WERI-Rb-1 (cell line): ENCODE results near the gene ISYNA1.
A peak's percentile ranks its signal among the peaks of the same experiment; 100 is the strongest.

Experiments used
- DNase-seq: peaks from one replicate; pipeline ENCODE4 v3.0.0-alpha.2; 2020
- H3K27ac ChIP-seq: fragments of 250-450 bp; sonication (Bioruptor Pico); 2 replicates; pipeline ENCODE4 v1.5.1; 2020; ENCODE audit warnings: mild to moderate bottlenecking, moderate library complexity
- H3K27me3 ChIP-seq: fragments of 250-450 bp; sonication (Bioruptor Pico); 2 replicates; pipeline ENCODE4 v1.5.1; 2021; ENCODE audit warnings: mild to moderate bottlenecking, low read depth, moderate library complexity; ENCODE audit not compliant: insufficient read depth, severe bottlenecking
- H3K36me3 ChIP-seq: fragments of 250-450 bp; sonication (Bioruptor Pico); 2 replicates; pipeline ENCODE4 v1.5.1; 2020; ENCODE audit warnings: mild to moderate bottlenecking, moderate library complexity
- H3K4me3 ChIP-seq: 2 replicates; pipeline ENCODE4 v1.5.1; 2011; ENCODE audit warnings: low read depth, mild to moderate bottlenecking, control low read depth, low read length
- H3K9me3 ChIP-seq: fragments of 250-450 bp; sonication (Bioruptor Pico); 2 replicates; pipeline ENCODE4 v1.5.1; 2021; ENCODE audit warnings: mild to moderate bottlenecking, moderate library complexity; ENCODE audit not compliant: severe bottlenecking
- TF ChIP-seq, protein P1 (sequence below): IDR thresholded peaks from 2 replicates; pipeline ENCODE4 v1.5.1; 2011; ENCODE audit warnings: low read depth, mild to moderate bottlenecking, control low read depth, inconsistent platforms, low read length

The ISYNA1 gene

DNA sequence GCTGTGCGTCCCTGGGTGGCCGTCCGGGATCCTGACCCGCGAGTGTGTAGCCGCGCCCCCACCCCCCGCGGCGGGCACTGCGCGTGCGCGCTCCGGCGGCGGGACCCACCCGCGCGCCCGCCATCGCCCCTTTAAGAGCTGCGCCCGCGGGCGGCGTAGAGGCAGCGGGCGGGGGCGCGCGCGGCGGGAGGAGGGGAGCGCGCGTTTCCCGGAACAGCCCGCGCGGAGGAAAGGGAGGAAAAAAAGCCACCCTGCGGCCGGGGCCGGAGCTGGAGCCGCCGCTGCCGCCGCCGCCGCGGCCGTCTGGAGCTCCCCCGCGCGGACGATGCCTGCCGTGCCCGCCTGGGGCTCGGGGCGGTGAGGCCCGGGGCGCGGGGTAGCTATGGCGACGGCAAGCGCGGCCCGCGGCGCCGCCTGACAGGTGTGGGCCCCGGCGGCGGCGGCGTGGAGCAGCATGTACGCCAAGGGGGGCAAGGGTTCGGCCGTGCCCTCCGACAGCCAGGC is 18.7 kb downstream of the ISYNA1 start, which contains the start of gene SSBP4:
Gene SSBP4 (plus strand): TSS at position 204 of the 504 bp plus-strand sequence. CDS start 251 bp downstream, at position 455.
- peak within 1 kb of the TSS; percentile 65 for H3K4me3 ChIP-seq
- H3K9me3 ChIP-seq, result no peaks in the 10 kb centered on the region
- H3K36me3 ChIP-seq, result peaks cover 4% of the 10 kb centered on the region; the same call in 1 of the 2 replicates
- peak; percentile 71 for DNase-seq
- H3K27ac ChIP-seq, result peak within 1 kb of the TSS; percentile 79
- H3K27me3 ChIP-seq, result no peaks in the 10 kb centered on the region
- TF ChIP-seq, protein P1, sequence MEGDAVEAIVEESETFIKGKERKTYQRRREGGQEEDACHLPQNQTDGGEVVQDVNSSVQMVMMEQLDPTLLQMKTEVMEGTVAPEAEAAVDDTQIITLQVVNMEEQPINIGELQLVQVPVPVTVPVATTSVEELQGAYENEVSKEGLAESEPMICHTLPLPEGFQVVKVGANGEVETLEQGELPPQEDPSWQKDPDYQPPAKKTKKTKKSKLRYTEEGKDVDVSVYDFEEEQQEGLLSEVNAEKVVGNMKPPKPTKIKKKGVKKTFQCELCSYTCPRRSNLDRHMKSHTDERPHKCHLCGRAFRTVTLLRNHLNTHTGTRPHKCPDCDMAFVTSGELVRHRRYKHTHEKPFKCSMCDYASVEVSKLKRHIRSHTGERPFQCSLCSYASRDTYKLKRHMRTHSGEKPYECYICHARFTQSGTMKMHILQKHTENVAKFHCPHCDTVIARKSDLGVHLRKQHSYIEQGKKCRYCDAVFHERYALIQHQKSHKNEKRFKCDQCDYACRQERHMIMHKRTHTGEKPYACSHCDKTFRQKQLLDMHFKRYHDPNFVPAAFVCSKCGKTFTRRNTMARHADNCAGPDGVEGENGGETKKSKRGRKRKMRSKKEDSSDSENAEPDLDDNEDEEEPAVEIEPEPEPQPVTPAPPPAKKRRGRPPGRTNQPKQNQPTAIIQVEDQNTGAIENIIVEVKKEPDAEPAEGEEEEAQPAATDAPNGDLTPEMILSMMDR, result peak; percentile 44

DNA sequence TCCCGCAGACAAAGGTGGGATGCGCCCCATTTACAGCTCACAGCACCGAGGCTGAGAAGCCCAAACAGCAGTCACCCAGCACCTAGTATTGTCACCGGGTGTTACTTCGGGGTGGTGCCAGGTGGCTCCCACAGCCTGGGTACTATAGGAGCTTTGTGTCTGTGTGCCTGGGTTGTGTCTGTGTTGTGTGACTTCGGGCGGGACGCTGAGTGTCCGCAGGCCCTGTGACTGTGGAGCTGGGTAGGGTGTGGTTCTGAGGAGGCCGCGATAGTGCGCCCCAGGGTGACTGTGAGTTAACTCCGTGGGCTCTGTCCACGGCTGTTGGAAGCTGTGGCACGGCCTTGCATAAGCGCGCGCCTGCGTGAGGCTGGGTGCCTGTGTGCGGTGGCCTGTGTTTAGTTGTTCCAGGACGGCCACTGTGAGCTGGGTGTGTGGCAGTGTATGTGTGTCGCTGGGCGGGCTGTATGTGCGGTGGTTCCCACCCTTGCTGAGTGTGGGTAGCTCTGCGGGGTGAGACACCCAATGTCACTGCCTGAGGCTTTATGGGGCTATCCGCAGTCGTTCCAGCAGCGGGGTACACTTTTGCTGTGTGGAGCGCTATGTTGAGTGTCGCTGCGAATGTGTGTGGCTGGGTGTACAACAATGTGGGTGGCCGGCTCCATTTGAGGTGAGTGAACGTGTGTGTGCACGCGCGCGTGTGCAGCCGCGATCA is 19.3 kb downstream of the ISYNA1 start:
- TF ChIP-seq, protein P1, result no peak
- Histone ChIP-seq H3K9me3 (no peaks in the 10 kb centered on the region), H3K27me3 (no peaks in the 10 kb centered on the region), H3K4me3 (no peak overlapping the region), H3K36me3 (peaks cover 4% of the 10 kb centered on the region; the same call in 1 of the 2 replicates), H3K27ac (peak overlapping the region; percentile 23)
- DNase-seq, result no peak

DNA sequence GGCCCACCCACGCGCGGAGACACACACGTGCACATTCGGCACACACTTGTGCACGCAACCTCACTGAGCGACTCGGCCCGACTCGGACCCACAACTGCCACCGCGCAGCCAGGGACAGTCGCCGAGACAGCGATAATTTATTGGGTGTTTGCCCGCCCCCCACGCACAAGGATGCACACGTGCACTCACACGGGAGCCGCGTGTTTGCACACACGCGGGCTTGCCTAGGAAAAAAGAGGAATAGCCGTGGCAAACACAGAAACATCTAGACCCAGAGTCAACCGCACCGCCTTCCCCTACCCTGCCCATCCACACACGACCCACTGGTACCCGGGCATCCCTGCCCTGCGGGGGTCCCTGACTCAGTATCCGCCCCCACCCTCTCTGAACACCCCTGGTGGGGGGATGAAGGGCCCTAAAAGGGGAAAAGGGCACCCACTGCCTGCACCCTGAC is 19.9 kb downstream of the ISYNA1 start:
- Histone ChIP-seq H3K27me3 (no peaks in the 10 kb centered on the region), H3K36me3 (no peaks in the 10 kb centered on the region; the same call in 1 of the 2 replicates), H3K9me3 (no peaks in the 10 kb centered on the region), H3K27ac (peak overlapping the region; percentile 98), H3K4me3 (no peak overlapping the region; the same call in 1 of the 2 replicates)
- no peak for DNase-seq
- TF ChIP-seq, protein P1, result no peak

DNA sequence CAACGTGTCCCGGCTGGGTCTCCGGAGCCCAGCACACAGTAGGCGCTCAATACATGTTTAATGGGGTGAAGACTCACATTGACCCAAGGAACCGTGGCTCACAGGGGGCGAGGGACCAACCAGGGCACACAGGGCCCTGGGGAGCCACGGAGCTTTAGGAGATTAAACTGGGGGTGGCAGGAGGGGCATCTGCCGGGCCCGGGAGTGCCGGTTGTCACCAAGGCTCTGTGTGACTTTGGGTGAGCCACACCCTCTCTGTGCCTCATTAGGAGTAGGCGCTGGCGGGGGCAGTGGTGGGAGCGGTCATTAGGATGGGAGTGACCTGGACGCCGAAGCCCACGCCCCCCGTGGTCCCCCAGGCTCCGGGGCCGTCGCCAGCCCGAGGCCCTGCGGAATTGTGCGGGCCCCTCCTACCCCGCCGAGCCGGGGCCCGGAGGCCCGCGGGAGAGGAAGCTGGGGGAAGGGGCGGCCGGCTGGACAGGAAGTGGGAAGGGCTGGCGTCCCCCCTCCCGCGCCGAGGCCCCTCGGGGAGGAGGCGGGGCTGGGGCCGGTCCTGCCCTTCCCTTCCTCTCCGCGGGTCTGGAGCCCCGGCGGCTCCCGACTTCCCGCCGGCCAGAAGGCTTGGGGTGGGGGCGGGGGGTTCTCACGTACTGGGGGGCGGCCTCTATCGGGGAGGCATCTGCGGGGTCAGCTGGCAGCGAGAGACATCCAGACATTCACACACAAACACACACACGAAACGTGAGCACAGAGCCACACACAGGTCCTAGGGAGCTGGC is 20.5 kb downstream of the ISYNA1 start:
- no peaks in the 10 kb centered on the region for H3K9me3 ChIP-seq
- TF ChIP-seq, protein P1, result no peak
- H3K27me3 ChIP-seq, result no peaks in the 10 kb centered on the region
- peak; percentile 88 for DNase-seq
- no peaks in the 10 kb centered on the region; the same call in 1 of the 2 replicates for H3K36me3 ChIP-seq
- H3K27ac ChIP-seq, result peak overlapping the region; percentile 98
- peak overlapping the region; percentile 66 for H3K4me3 ChIP-seq

DNA sequence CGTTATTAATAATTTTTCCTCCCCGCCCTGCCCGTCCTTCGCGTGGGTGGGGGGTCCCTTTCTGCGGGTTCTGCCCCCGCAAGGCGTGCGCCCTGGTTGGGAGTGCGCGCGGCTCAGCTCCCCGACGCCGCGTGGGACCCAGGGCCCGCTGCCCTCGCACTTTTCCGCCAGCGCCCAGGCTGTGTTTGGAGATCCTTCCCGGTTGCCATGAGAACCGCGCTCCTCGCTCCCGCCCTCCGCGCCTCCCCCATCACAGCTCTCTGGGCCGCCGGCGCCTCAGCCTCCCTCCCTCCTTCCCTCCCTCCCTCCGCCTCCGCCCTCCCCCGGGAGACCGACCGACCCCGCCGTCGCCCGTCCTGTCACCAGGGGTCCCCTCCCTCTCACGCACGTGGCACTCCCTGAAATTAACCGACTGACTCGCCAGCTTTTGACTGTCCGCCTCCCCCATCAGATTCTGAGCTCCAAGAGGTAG is 21.1 kb downstream of the ISYNA1 start:
- Histone ChIP-seq H3K27ac (peak overlapping the region; percentile 98), H3K4me3 (peak overlapping the region; percentile 66), H3K9me3 (no peaks in the 10 kb centered on the region), H3K27me3 (no peaks in the 10 kb centered on the region), H3K36me3 (no peaks in the 10 kb centered on the region; the same call in 1 of the 2 replicates)
- TF ChIP-seq, protein P1, result no peak
- DNase-seq, result peak; percentile 91
